ENCODE data around the gene EIF3F.

EIF3F gene

DNA sequence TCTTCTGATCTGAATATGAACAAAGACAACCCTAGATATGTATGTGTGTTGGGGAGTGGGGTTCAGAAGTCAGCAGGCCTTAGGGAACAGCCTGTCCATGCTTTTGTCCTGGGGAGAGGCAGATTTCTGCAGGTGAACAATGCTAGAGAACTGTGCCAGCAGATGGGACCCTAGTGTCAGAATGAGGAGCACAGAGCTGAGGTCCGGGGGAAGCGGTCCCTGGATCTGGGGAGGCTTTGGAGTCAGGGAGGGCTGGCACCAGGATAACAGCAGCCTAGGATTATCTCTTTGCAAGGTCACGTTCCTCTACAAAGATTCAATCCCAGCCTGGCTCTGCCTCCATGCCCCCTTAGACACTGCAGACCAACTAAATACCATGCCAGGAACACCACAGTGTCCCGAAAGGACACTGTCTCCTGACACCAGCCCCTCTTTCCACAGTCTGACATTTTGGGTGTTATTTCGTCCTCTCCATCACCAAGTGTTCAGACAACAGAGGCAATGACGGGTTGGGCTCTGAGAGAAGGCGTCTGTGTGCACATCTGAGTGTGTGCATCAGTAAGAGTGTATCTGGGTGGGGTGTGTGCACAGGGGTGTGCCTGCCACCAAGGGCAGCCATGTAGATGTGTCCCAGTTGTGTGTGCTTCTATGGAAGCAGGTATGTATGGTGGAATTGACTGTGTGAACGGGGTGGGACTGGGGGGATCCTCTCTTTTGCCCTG is 43.5 kb downstream of the EIF3F start:
- no peak for ATAC-seq (ENCODE audit: insufficient read depth, low read depth)

DNA sequence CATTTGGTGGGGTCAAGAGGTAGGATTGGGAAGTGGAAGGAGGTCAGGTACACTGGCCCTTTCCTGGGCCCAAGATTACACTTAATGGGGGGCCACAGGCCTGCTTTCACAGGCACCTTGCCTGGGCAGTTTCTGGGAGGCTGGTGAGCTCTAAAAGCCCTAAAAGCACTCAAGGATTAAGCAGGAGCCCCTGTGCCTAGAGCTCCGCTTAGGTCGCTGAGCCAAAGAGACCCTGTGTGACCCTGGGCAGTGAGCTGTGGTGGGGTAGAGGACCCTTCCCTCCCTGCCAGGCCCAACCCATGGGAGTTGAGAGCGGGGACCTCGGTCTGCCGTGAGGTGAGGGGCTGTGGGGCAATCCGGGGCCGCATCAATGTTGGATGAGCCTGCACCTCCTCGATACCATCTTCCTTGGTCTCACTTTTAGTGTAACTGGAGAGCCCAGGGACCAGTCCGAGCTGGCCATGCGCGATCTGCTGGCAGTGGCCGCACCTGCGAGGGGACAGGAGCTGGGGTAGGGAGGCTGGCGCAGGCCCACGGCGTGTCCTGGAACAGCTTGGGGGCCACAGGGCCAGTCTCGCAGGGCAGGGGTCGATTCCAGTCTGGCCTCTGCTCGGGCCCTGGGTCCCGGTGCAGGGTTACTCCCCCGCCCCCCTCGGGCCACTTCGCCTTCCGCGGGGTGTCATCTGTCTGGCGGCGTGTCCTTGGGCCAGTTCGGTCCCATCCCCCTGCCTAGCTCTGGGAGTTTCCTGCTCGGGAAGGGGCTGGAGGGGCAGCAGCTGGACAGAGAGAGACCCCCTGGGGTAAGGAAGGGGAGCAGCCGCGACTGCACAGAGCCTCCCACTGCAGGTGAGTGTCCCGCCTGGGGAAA is 44.3 kb downstream of the EIF3F start:
- no peaks in the 10 kb centered on the region for H3K36me3 ChIP-seq (ENCODE audit: insufficient read depth, low read length)
- no peak overlapping the region for H3K9ac ChIP-seq (ENCODE audit: low read depth, low read length)
- H3K4me2 ChIP-seq (ENCODE audit: insufficient read depth, low read length), result no peak overlapping the region
- peaks cover 6% of the 10 kb centered on the region for H3K27me3 ChIP-seq (ENCODE audit: insufficient read depth, low read length, poor library complexity)
- H3K9me3 ChIP-seq (ENCODE audit: insufficient read depth, low read length, severe bottlenecking), result no peaks in the 10 kb centered on the region
- no peaks in the 10 kb centered on the region for H3K79me2 ChIP-seq (ENCODE audit: insufficient read depth, low read length)
- no peaks in the 10 kb centered on the region for H3K4me1 ChIP-seq (ENCODE audit: insufficient read depth, low read length)
- no peak for TF ChIP-seq EZH2 (IDR thresholded peaks at IDR 0.05; ENCODE audit: borderline replicate concordance, low read depth, low read length, severe bottlenecking)
- TF ChIP-seq, protein P1, sequence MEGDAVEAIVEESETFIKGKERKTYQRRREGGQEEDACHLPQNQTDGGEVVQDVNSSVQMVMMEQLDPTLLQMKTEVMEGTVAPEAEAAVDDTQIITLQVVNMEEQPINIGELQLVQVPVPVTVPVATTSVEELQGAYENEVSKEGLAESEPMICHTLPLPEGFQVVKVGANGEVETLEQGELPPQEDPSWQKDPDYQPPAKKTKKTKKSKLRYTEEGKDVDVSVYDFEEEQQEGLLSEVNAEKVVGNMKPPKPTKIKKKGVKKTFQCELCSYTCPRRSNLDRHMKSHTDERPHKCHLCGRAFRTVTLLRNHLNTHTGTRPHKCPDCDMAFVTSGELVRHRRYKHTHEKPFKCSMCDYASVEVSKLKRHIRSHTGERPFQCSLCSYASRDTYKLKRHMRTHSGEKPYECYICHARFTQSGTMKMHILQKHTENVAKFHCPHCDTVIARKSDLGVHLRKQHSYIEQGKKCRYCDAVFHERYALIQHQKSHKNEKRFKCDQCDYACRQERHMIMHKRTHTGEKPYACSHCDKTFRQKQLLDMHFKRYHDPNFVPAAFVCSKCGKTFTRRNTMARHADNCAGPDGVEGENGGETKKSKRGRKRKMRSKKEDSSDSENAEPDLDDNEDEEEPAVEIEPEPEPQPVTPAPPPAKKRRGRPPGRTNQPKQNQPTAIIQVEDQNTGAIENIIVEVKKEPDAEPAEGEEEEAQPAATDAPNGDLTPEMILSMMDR (IDR thresholded peaks at IDR 0.05; ENCODE audit: borderline replicate concordance, extremely low read depth, low read length, poor library complexity, severe bottlenecking), result no peak
- H4K20me1 ChIP-seq (ENCODE audit: insufficient read depth, low read length), result no peaks in the 10 kb centered on the region
- no peak overlapping the region for H3K4me3 ChIP-seq (ENCODE audit: low read depth in 1 of 2, low read length in 2 of 2)
- no peak for DNase-seq
- H2AFZ ChIP-seq (ENCODE audit: low read depth, low read length), result no peak overlapping the region
- H3K27ac ChIP-seq (ENCODE audit: low read length), result no peak overlapping the region
- ATAC-seq (ENCODE audit: insufficient read depth, low read depth), result no peak

More for the DNA sequence above, 43.5 kb downstream of the EIF3F start:
- Histone ChIP-seq H3K79me2 (ENCODE audit: insufficient read depth, low read length) (no peaks in the 10 kb centered on the region), H3K4me3 (ENCODE audit: low read depth in 1 of 2, low read length in 2 of 2) (no peak overlapping the region), H3K9me3 (ENCODE audit: insufficient read depth, low read length, severe bottlenecking) (no peaks in the 10 kb centered on the region), H3K4me2 (ENCODE audit: insufficient read depth, low read length) (no peak overlapping the region), H3K9ac (ENCODE audit: low read depth, low read length) (no peak overlapping the region), H3K4me1 (ENCODE audit: insufficient read depth, low read length) (no peaks in the 10 kb centered on the region), H3K36me3 (ENCODE audit: insufficient read depth, low read length) (no peaks in the 10 kb centered on the region), H4K20me1 (ENCODE audit: insufficient read depth, low read length) (no peaks in the 10 kb centered on the region), H3K27me3 (ENCODE audit: insufficient read depth, low read length, poor library complexity) (peaks cover 6% of the 10 kb centered on the region), H2AFZ (ENCODE audit: low read depth, low read length) (no peak overlapping the region), H3K27ac (ENCODE audit: low read length) (no peak overlapping the region)
- TF ChIP-seq, protein P1 (IDR thresholded peaks at IDR 0.05; ENCODE audit: borderline replicate concordance, extremely low read depth, low read length, poor library complexity, severe bottlenecking), result no peak
- TF ChIP-seq EZH2 (IDR thresholded peaks at IDR 0.05; ENCODE audit: borderline replicate concordance, low read depth, low read length, severe bottlenecking), result no peak
- no peak for DNase-seq

DNA sequence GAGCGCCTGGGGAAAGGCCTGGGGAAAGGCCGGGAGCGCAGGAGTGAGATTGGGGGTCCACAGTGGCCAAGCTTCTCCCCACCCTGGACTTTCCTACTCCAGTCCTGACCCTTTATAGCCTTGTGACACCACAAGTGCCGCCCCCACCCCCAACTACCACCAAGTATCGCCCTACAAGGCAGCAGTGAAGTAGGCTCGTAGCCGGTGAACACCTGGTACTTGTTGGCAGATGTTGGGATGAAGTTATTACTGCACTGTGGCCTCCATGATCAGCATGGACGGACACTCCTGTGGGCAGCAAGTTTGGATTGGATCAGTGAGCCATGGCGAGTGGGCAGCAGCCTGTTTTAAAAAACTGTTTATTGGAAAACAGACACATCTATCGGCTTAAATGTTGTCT is 45.0 kb downstream of the EIF3F start:
- no peak for ATAC-seq (ENCODE audit: insufficient read depth, low read depth)
- H3K79me2 ChIP-seq (ENCODE audit: insufficient read depth, low read length), result no peaks in the 10 kb centered on the region
- TF ChIP-seq, protein P1 (IDR thresholded peaks at IDR 0.05; ENCODE audit: borderline replicate concordance, extremely low read depth, low read length, poor library complexity, severe bottlenecking), result no peak
- no peak for TF ChIP-seq EZH2 (IDR thresholded peaks at IDR 0.05; ENCODE audit: borderline replicate concordance, low read depth, low read length, severe bottlenecking)
- H3K4me2 ChIP-seq (ENCODE audit: insufficient read depth, low read length), result no peak overlapping the region
- H3K9ac ChIP-seq (ENCODE audit: low read depth, low read length), result no peak overlapping the region
- no peaks in the 10 kb centered on the region for H3K4me1 ChIP-seq (ENCODE audit: insufficient read depth, low read length)
- no peaks in the 10 kb centered on the region for H3K9me3 ChIP-seq (ENCODE audit: insufficient read depth, low read length, severe bottlenecking)
- no peak overlapping the region for H3K27ac ChIP-seq (ENCODE audit: low read length)
- no peak for DNase-seq
- H3K36me3 ChIP-seq (ENCODE audit: insufficient read depth, low read length), result no peaks in the 10 kb centered on the region
- H4K20me1 ChIP-seq (ENCODE audit: insufficient read depth, low read length), result no peaks in the 10 kb centered on the region
- no peak overlapping the region for H3K4me3 ChIP-seq (ENCODE audit: low read depth in 1 of 2, low read length in 2 of 2)
- H3K27me3 ChIP-seq (ENCODE audit: insufficient read depth, low read length, poor library complexity), result peaks cover 6% of the 10 kb centered on the region
- H2AFZ ChIP-seq (ENCODE audit: low read depth, low read length), result no peak overlapping the region

Measured in DND-41 (cell line).